HCT116 (cell line): ENCODE results near the gene DOK5. TPM values are rescaled to one million over a fixed set of nuclear protein-coding genes. Genes with fewer than 3 reads are reported as not detected.

Experiments
- ATAC-seq: fragments of 200-7000 bp; cut with Tn5 transposase; 2 replicates; pipeline ENCODE4 v1.9.1; 2020; ENCODE audit warnings: mild to moderate bottlenecking, moderate library complexity
- BruUV-seq: library from RNA; stranded (reverse); fragments of 400-500 nt; replicated peaks from 2 replicates; lab custom pipeline; 2021; lab: Mats Ljungman, UMichigan
- CTCF ChIA-PET: fragments of 300-600 bp; sonication (Branson Sonifier 250); formaldehyde crosslinking; loops from one replicate; lab custom pipeline; 2021; ENCODE audit warnings: antibody characterized with exemption; lab: Charles Lee
- POLR2A ChIA-PET: fragments of 300-600, 350-600 bp; sonication (Branson Sonifier 250); formaldehyde crosslinking; loops from one replicate; lab custom pipeline; 2021; ENCODE audit warnings: antibody characterized with exemption; lab: Charles Lee
- RAD21 ChIA-PET, 2 experiments: fragments of 300-600 bp; sonication (Branson Sonifier 250); formaldehyde crosslinking; loops; one replicate each; lab custom pipeline; 2023; ENCODE audit warnings: low total read pairs in 2 of 2; ENCODE audit not compliant: uncharacterized antibody in 2 of 2, unreplicated experiment in 2 of 2, low non-redundant PET in 1 of 2; lab: Charles Lee
- DNase-seq: peaks from one replicate; pipeline ENCODE4 v3.0.0-alpha.2; 2010; ENCODE audit warnings: low read depth, low spot score
- H2AFZ ChIP-seq: fragments of 200-600 bp; shearing (Covaris generic), sonication (generic); 2 replicates; pipeline ENCODE4 v1.6.1; 2017; ENCODE audit warnings: low read depth, mixed run types, mixed read lengths, antibody characterized with exemption, low read length; ENCODE audit not compliant: poor library complexity, severe bottlenecking
- H3K27ac ChIP-seq: 2 replicates; pipeline ENCODE4 v1.5.1; 2012; ENCODE audit warnings: low read depth, low read length
- H3K27me3 ChIP-seq: fragments of 200-600 bp; sonication (generic); 2 replicates; pipeline ENCODE4 v1.6.1; 2016; ENCODE audit warnings: mixed run types, low read length, mixed read lengths; ENCODE audit not compliant: insufficient read depth
- H3K36me3 ChIP-seq, 2 experiments: fragments of 200-500 bp in 1 of 2; fragments of 200-600 bp in 1 of 2; sonication (Bioruptor generic) in 1 of 2; sonication (generic) in 1 of 2; 2 replicates each; pipeline versions ENCODE4 v1.5.1 to v1.6.1; 2014 to 2016; ENCODE audit warnings: low read length in 2 of 2, inconsistent platforms in 1 of 2, mixed read lengths in 1 of 2, mixed run types in 1 of 2; ENCODE audit not compliant: insufficient read depth in 2 of 2, control insufficient read depth in 1 of 2
- H3K4me1 ChIP-seq, 2 experiments: fragments of 200-600 bp in 1 of 2; sonication (generic) in 1 of 2; 2 replicates each; pipeline versions ENCODE4 v1.5.1 to v1.6.1; 2012 to 2017; ENCODE audit warnings: low read length in 2 of 2, inconsistent platforms in 1 of 2, mild to moderate bottlenecking in 1 of 2, mixed read lengths in 1 of 2, mixed run types in 1 of 2, moderate library complexity in 1 of 2; ENCODE audit not compliant: insufficient read depth in 2 of 2, control insufficient read depth in 1 of 2
- H3K4me2 ChIP-seq: fragments of 200-600 bp; sonication (generic); 2 replicates; pipeline ENCODE4 v1.6.1; 2017; ENCODE audit warnings: mixed run types, low read length, mixed read lengths
- H3K4me3 ChIP-seq, 2 experiments: fragments of 200-600 bp in 1 of 2; sonication (generic) in 1 of 2; replicated peaks in 1 of 2; 2 replicates each; pipeline ENCODE4 v1.5.1; 2011 to 2016; ENCODE audit warnings: low read length in 2 of 2, control low read depth in 1 of 2, low read depth in 1 of 2, mild to moderate bottlenecking in 1 of 2, mixed read lengths in 1 of 2, mixed run types in 1 of 2
- H3K79me2 ChIP-seq: fragments of 200-600 bp; sonication (generic); 2 replicates; pipeline ENCODE4 v1.6.1; 2017; ENCODE audit warnings: mild to moderate bottlenecking, mixed run types, low read length, moderate library complexity, mixed read lengths; ENCODE audit not compliant: insufficient read depth
- H3K9ac ChIP-seq: fragments of 200-600 bp; sonication (generic); 2 replicates; pipeline ENCODE4 v1.6.1; 2016; ENCODE audit warnings: low read length, mixed read lengths
- H3K9me2 ChIP-seq: fragments of 200-600 bp; sonication (generic), shearing (Covaris generic); 2 replicates; pipeline ENCODE4 v1.6.1; 2017; ENCODE audit warnings: mixed run types, mild to moderate bottlenecking, moderate library complexity; ENCODE audit not compliant: insufficient read depth
- H3K9me3 ChIP-seq, 2 experiments: fragments of 200-500 bp in 1 of 2; fragments of 200-600 bp in 1 of 2; sonication (Bioruptor generic) in 1 of 2; sonication (generic) in 1 of 2; 2 replicates each; pipeline ENCODE4 v1.6.1; 2014 to 2017; ENCODE audit warnings: low read length in 2 of 2, mixed read lengths in 2 of 2, inconsistent platforms in 1 of 2, low read depth in 1 of 2, mild to moderate bottlenecking in 1 of 2, mixed run types in 1 of 2, moderate library complexity in 1 of 2; ENCODE audit not compliant: control insufficient read depth in 1 of 2, insufficient read depth in 1 of 2
- H4K20me1 ChIP-seq: fragments of 200-600 bp; sonication (generic), shearing (Covaris generic); 2 replicates; pipeline ENCODE4 v1.6.1; 2017; ENCODE audit warnings: mixed run types, mild to moderate bottlenecking, moderate library complexity; ENCODE audit not compliant: insufficient read depth
- CBX3 ChIP-seq: IDR thresholded peaks from 2 replicates; pipeline ENCODE4 v1.6.1; 2012; ENCODE audit warnings: low read depth
- EGR1 ChIP-seq: IDR thresholded peaks from 2 replicates; pipeline ENCODE4 v1.6.1; 2012; ENCODE audit warnings: low read depth
- ELF1 ChIP-seq: IDR thresholded peaks from 2 replicates; pipeline ENCODE4 v1.6.1; 2012; ENCODE audit warnings: low read depth, borderline replicate concordance
- POLR2A ChIP-seq: IDR thresholded peaks from 2 replicates; pipeline ENCODE4 v1.7.0; 2011; ENCODE audit warnings: borderline replicate concordance; ENCODE audit not compliant: insufficient read depth, insufficient read length; ENCODE audit errors: extremely low read depth
- SIN3A ChIP-seq: IDR thresholded peaks from 2 replicates; pipeline ENCODE4 v1.6.1; 2012; ENCODE audit warnings: low read depth
- SRF ChIP-seq: IDR thresholded peaks from 2 replicates; pipeline ENCODE4 v1.6.1; 2012; ENCODE audit warnings: low read depth
- TCF7L2 ChIP-seq: IDR thresholded peaks from 2 replicates; pipeline ENCODE4 v1.7.0; 2011; ENCODE audit warnings: borderline replicate concordance, inconsistent platforms; ENCODE audit not compliant: insufficient read depth, insufficient read length; ENCODE audit errors: extremely low read depth
- ZNF274 ChIP-seq: fragments of 200-500 bp; sonication (Bioruptor generic); IDR thresholded peaks from 2 replicates; pipeline ENCODE4 v1.6.1; 2014; ENCODE audit warnings: mild to moderate bottlenecking, low read depth, low read length, inconsistent platforms
- intact Hi-C: fragments of 100-400 bp; cut with micrococcal nuclease; formaldehyde crosslinking; loops from 2 replicates; pipeline ENCODE4 v1.10.0; 2022
- total RNA-seq: library from RNA; stranded (reverse); gene quantifications from one replicate; pipeline ENCODE4 v1.2.1, GENCODE V29; 2021; ENCODE audit not compliant: unreplicated experiment
- TF ChIP-seq, protein P1 (sequence below): IDR thresholded peaks from 2 replicates; pipeline ENCODE4 v1.6.1; 2012; ENCODE audit warnings: low read depth
- TF ChIP-seq, protein P2 (sequence below): IDR thresholded peaks from 2 replicates; pipeline ENCODE4 v1.6.1; 2012
- TF ChIP-seq, protein P3 (sequence below): IDR thresholded peaks from 2 replicates; pipeline ENCODE4 v1.6.1; 2012

The DOK5 gene
- total RNA-seq, 1 experiment from 2014 or later, result not detected

DNA sequence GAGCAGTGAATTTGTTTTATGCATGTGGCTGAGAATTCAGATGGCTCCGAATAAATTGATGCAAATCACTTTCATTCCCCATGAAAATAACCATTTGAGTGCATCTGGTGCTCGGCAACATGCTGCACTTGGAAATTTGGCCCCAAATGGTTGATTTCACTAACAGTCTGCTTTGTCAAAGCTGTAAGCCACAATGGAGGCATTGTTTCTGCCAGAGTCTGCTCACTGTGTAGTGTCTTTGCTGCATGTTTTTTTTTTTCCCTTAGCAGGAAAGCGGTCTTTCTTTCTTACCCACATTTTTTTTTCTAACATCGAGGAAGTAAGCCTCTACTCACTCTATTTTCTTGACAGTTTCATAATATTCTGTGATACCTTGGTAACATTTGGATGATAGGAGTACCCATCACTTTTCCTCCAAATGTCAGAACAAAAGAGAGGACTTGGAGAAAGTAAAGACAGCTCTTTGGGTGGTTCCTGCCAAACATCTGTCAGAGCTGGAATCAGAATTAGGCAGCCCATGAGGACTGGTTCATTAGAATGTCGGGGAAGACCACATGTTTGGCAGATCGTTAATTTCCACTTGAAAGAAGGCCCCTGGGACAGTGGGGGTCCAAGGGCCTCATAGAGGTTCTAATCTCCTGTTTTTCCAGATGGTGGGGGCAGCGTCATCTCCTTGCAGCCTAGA is 149.5 kb downstream of the DOK5 start:
- CTCF ChIA-PET, result no interaction called here
- H3K9me2 ChIP-seq, result no peaks in the 10 kb centered on the region
- no peak overlapping the region for H3K4me2 ChIP-seq
- no peaks in the 10 kb centered on the region for H3K9me3 ChIP-seq
- no peak overlapping the region for H3K27ac ChIP-seq
- H2AFZ ChIP-seq, result no peak overlapping the region
- no peak overlapping the region for H3K9ac ChIP-seq
- RAD21 ChIA-PET, result no interaction called here
- ATAC-seq (no peak), DNase-seq (no peak)
- H3K4me3 ChIP-seq, result no peak overlapping the region
- no peaks in the 10 kb centered on the region; the same call in 1 of the 2 replicates for H3K27me3 ChIP-seq
- no TSS peak for BruUV-seq
- no peaks in the 10 kb centered on the region for H4K20me1 ChIP-seq
- no peaks in the 10 kb centered on the region for H3K36me3 ChIP-seq
- TF ChIP-seq EGR1 (no peak), ELF1 (no peak)
- TF ChIP-seq, protein P1, sequence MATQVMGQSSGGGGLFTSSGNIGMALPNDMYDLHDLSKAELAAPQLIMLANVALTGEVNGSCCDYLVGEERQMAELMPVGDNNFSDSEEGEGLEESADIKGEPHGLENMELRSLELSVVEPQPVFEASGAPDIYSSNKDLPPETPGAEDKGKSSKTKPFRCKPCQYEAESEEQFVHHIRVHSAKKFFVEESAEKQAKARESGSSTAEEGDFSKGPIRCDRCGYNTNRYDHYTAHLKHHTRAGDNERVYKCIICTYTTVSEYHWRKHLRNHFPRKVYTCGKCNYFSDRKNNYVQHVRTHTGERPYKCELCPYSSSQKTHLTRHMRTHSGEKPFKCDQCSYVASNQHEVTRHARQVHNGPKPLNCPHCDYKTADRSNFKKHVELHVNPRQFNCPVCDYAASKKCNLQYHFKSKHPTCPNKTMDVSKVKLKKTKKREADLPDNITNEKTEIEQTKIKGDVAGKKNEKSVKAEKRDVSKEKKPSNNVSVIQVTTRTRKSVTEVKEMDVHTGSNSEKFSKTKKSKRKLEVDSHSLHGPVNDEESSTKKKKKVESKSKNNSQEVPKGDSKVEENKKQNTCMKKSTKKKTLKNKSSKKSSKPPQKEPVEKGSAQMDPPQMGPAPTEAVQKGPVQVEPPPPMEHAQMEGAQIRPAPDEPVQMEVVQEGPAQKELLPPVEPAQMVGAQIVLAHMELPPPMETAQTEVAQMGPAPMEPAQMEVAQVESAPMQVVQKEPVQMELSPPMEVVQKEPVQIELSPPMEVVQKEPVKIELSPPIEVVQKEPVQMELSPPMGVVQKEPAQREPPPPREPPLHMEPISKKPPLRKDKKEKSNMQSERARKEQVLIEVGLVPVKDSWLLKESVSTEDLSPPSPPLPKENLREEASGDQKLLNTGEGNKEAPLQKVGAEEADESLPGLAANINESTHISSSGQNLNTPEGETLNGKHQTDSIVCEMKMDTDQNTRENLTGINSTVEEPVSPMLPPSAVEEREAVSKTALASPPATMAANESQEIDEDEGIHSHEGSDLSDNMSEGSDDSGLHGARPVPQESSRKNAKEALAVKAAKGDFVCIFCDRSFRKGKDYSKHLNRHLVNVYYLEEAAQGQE, result no peak
- no peaks in the 10 kb centered on the region for H3K79me2 ChIP-seq
- intact Hi-C loops, result no loop called here
- POLR2A ChIA-PET, result no interaction called here
- peaks cover 4 to 5% of the 10 kb centered on the region in 2 experiments for H3K4me1 ChIP-seq

DNA sequence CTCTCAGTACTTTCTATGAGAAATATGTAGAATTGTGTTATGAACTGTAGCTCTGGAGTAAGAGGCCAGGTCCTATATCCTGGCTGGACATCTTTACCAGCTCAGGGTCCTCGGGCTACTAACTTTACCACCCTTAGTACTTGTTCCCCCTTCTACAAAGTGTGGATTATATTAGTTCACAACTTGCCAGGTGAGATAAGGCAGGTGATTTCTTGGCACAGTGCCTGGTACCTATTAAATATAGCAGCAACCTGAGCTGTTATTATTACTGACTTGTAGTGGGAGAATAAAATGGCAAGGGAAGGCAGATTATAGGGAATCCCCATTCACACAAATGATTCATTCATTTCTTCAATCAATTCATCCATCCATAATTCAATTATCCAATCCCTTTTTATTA is 150.1 kb downstream of the DOK5 start:
- Histone ChIP-seq H3K9me2 (no peaks in the 10 kb centered on the region), H3K4me1 (peaks cover 4 to 5% of the 10 kb centered on the region in 2 experiments), H2AFZ (no peak overlapping the region), H3K27ac (no peak overlapping the region), H3K9ac (no peak overlapping the region), H3K9me3 (no peaks in the 10 kb centered on the region), H3K4me2 (no peak overlapping the region), H3K27me3 (no peaks in the 10 kb centered on the region; the same call in 1 of the 2 replicates), H4K20me1 (no peaks in the 10 kb centered on the region), H3K36me3 (no peaks in the 10 kb centered on the region), H3K79me2 (no peaks in the 10 kb centered on the region), H3K4me3 (no peak overlapping the region)
- intact Hi-C loops, result no loop called here
- RAD21 ChIA-PET, result no interaction called here
- no peak for TF ChIP-seq SIN3A
- TF ChIP-seq, protein P2, sequence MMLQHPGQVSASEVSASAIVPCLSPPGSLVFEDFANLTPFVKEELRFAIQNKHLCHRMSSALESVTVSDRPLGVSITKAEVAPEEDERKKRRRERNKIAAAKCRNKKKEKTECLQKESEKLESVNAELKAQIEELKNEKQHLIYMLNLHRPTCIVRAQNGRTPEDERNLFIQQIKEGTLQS, result no peak
- TF ChIP-seq POLR2A, result no peak
- TF ChIP-seq, protein P3, sequence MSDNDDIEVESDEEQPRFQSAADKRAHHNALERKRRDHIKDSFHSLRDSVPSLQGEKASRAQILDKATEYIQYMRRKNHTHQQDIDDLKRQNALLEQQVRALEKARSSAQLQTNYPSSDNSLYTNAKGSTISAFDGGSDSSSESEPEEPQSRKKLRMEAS, result no peak
- no peak for TF ChIP-seq SRF
- no peak for TF ChIP-seq TCF7L2
- TF ChIP-seq CBX3, result no peak
- no peak for TF ChIP-seq ELF1
- TF ChIP-seq ZNF274, result no peak
- DNase-seq (no peak), ATAC-seq (no peak)
- no TSS peak for BruUV-seq
- POLR2A ChIA-PET, result no interaction called here
- CTCF ChIA-PET, result no interaction called here
